Ovary (tissue), 3 donors: ENCODE measurements around the gene CHADL.

ENCODE experiments used
- EP300 ChIP-seq: sonication (generic); formaldehyde crosslinking; IDR thresholded peaks from one replicate; pipeline ENCODE4 v1.6.1; 2017; ENCODE audit warnings: antibody characterized with exemption
- POLR2A ChIP-seq: fragments of 450-650 bp; IDR thresholded peaks from one replicate; pipeline ENCODE4 v1.6.1; 2017; ENCODE audit warnings: antibody characterized with exemption, mild to moderate bottlenecking, moderate library complexity
- TF ChIP-seq, protein P1 (sequence below), 3 donors: fragments of 450-650 bp in 2 of 3; fragments of 200-600 bp in 1 of 3; IDR thresholded peaks; one replicate each; pipeline versions ENCODE4 v1.5.1 to v1.8.0; 2016 to 2022; ENCODE audit warnings: antibody characterized with exemption in 3 of 3, mild to moderate bottlenecking in 1 of 3
- donor health status: DM: no; HTN: no; CAD: no.

DNA sequence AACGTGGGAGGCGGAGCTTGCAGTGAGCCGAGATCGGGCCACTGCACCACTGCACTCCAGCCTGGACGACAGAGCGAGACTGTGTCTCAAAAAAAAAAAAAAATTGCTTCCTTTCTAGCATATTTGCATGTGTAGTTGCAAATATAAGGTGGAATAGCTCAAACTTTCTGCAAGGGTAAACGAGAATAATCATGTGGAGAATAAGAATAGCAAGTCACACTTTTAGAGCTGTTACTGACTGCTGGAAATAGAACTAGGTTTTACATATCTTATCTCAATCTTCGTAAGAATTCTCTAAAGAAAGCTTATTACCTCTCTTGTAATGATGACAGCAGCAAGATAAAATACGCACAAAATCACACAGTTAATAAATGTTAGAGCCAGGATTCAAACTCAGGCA, 34.0 kb downstream of the CHADL start:
- TF ChIP-seq, protein P1, sequence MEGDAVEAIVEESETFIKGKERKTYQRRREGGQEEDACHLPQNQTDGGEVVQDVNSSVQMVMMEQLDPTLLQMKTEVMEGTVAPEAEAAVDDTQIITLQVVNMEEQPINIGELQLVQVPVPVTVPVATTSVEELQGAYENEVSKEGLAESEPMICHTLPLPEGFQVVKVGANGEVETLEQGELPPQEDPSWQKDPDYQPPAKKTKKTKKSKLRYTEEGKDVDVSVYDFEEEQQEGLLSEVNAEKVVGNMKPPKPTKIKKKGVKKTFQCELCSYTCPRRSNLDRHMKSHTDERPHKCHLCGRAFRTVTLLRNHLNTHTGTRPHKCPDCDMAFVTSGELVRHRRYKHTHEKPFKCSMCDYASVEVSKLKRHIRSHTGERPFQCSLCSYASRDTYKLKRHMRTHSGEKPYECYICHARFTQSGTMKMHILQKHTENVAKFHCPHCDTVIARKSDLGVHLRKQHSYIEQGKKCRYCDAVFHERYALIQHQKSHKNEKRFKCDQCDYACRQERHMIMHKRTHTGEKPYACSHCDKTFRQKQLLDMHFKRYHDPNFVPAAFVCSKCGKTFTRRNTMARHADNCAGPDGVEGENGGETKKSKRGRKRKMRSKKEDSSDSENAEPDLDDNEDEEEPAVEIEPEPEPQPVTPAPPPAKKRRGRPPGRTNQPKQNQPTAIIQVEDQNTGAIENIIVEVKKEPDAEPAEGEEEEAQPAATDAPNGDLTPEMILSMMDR (IDR thresholded peaks at IDR 0.05): no peak
- TF ChIP-seq POLR2A: no peak
- TF ChIP-seq EP300: no peak
